GM06990 (cell line): Measurements from ENCODE around the gene HOXC9.

Experiments used
- DNase-seq: peaks from one replicate; pipeline ENCODE4 v3.0.0-alpha.2; 2011; ENCODE audit not compliant: insufficient read length; ENCODE audit errors: extremely low read depth
- H3K27me3 ChIP-seq: replicated peaks from 2 replicates; pipeline ENCODE4 v1.6.0; 2011; ENCODE audit warnings: low read length; ENCODE audit not compliant: control insufficient read depth, insufficient read depth
- H3K36me3 ChIP-seq: 2 replicates; pipeline ENCODE4 v1.5.1; 2011; ENCODE audit warnings: low read length; ENCODE audit not compliant: control insufficient read depth, insufficient read depth
- H3K4me3 ChIP-seq: replicated peaks from 2 replicates; pipeline ENCODE4 v1.5.1; 2011; ENCODE audit warnings: low read depth, mild to moderate bottlenecking, control low read depth, low read length
- TF ChIP-seq, protein P1 (sequence below): IDR thresholded peaks from 2 replicates; pipeline ENCODE4 v1.5.1; 2011; ENCODE audit warnings: low read length, control low read depth, mild to moderate bottlenecking, inconsistent platforms; ENCODE audit not compliant: insufficient read depth, poor library complexity, severe bottlenecking

The HOXC9 gene

GRCh38 chr12:54029529-54030441 lies 29.8 kb downstream of the HOXC9 start:
- Histone ChIP-seq H3K36me3 (no peaks in the 10 kb centered on the region), H3K4me3 (no peak overlapping the region), H3K27me3 (peaks cover 2% of the 10 kb centered on the region; the same call in 1 of the 2 replicates)
- no peak for DNase-seq
- TF ChIP-seq, protein P1, sequence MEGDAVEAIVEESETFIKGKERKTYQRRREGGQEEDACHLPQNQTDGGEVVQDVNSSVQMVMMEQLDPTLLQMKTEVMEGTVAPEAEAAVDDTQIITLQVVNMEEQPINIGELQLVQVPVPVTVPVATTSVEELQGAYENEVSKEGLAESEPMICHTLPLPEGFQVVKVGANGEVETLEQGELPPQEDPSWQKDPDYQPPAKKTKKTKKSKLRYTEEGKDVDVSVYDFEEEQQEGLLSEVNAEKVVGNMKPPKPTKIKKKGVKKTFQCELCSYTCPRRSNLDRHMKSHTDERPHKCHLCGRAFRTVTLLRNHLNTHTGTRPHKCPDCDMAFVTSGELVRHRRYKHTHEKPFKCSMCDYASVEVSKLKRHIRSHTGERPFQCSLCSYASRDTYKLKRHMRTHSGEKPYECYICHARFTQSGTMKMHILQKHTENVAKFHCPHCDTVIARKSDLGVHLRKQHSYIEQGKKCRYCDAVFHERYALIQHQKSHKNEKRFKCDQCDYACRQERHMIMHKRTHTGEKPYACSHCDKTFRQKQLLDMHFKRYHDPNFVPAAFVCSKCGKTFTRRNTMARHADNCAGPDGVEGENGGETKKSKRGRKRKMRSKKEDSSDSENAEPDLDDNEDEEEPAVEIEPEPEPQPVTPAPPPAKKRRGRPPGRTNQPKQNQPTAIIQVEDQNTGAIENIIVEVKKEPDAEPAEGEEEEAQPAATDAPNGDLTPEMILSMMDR: no peak

GRCh38 chr12:54030442-54030801 lies 30.5 kb downstream of the HOXC9 start:
- Histone ChIP-seq H3K36me3 (no peaks in the 10 kb centered on the region), H3K27me3 (peaks cover 2% of the 10 kb centered on the region; the same call in 1 of the 2 replicates), H3K4me3 (no peak overlapping the region)
- DNase-seq: no peak
- TF ChIP-seq, protein P1: no peak

GRCh38 chr12:54030889-54031471 lies 31.0 kb downstream of the HOXC9 start:
- peaks cover 2% of the 10 kb centered on the region; the same call in 1 of the 2 replicates for H3K27me3 ChIP-seq
- DNase-seq: no peak
- H3K4me3 ChIP-seq: no peak overlapping the region
- no peaks in the 10 kb centered on the region for H3K36me3 ChIP-seq
- TF ChIP-seq, protein P1: no peak

- TF ChIP-seq, protein P1: no peak
- H3K36me3 ChIP-seq: no peaks in the 10 kb centered on the region
- H3K4me3 ChIP-seq: no peak overlapping the region
- no peak for DNase-seq
- peaks cover 2% of the 10 kb centered on the region; the same call in 1 of the 2 replicates for H3K27me3 ChIP-seq
Measured at GRCh38 chr12:54031480-54031879, 31.5 kb downstream of the HOXC9 start.

DNA sequence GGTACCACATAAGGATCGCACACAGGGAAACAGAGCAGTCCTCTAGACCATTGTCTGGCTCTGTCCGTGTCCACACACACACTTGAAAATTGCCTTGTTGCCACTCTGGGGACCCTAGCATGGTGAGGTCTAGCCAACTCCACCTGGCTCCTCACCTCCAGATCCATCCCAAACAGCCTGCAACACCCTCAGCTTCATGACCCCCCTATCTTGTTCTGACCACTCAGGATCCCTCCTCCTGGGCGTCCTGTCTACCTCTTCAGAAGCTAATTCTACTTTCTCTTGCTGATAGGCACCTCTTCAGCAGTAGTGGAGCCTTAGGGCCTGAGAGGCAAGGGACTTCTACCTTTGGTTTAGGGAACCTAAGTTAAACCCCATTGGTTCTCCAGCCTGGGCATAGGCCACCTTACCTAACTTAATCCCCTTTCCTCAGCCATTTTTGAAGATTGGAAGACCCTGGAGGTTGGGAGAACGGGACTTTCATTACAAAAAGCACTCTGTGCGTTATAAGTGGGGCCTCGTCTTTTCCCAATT lies 32.2 kb downstream of the HOXC9 start:
- no peak for DNase-seq
- H3K4me3 ChIP-seq: no peak overlapping the region
- H3K27me3 ChIP-seq: peaks cover 2% of the 10 kb centered on the region; the same call in 1 of the 2 replicates
- TF ChIP-seq, protein P1: no peak
- no peaks in the 10 kb centered on the region for H3K36me3 ChIP-seq
